Left lung (tissue), 10 donors: ENCODE data around the gene CENPS. TPM values are rescaled to one million over a fixed set of nuclear protein-coding genes. Genes with fewer than 3 reads are reported as not detected.
"Not testable (repeated sequence)": the region's sequence is repeated elsewhere in the genome, so short reads cannot be mapped to it uniquely, and the experiment has no call there.

ENCODE experiments used
- ATAC-seq: fragments of 200-7000 bp; cut with Tn5 transposase; one replicate; pipeline ENCODE4 v1.9.1; 2020; ENCODE audit warnings: moderate library complexity
- DNase-seq, 4 donors: peaks; one replicate each; pipeline ENCODE4 v3.0.0-alpha.2; 2013 to 2020
- H3K27ac ChIP-seq, 2 donors: fragments of 200-600 bp; sonication (generic) in 1 of 2; one replicate each; pipeline versions ENCODE4 v1.5.0 to v1.8.0; 2020 to 2021
- H3K27me3 ChIP-seq, 2 donors: fragments of 200-600 bp; sonication (generic) in 1 of 2; one replicate each; pipeline versions ENCODE4 v1.5.0 to v1.8.0; 2020 to 2021
- H3K36me3 ChIP-seq, 2 donors: fragments of 200-600 bp; sonication (generic) in 1 of 2; one replicate each; pipeline versions ENCODE4 v1.5.0 to v1.8.0; 2020 to 2021
- H3K4me1 ChIP-seq, 2 donors: fragments of 200-600 bp; one replicate each; pipeline ENCODE4 v1.8.0; 2021
- H3K4me3 ChIP-seq, 2 donors: fragments of 200-600 bp; sonication (generic) in 1 of 2; one replicate each; pipeline versions ENCODE4 v1.5.0 to v1.8.0; 2020 to 2021; ENCODE audit warnings: mild to moderate bottlenecking in 1 of 2
- H3K9me3 ChIP-seq, 2 donors: fragments of 200-600 bp; sonication (generic) in 1 of 2; one replicate each; pipeline versions ENCODE4 v1.5.0 to v1.8.0; 2020 to 2021
- CTCF ChIP-seq, 2 donors: fragments of 200-600 bp; sonication (generic) in 1 of 2; IDR thresholded peaks; one replicate each; pipeline versions ENCODE4 v1.5.0 to v1.8.0; 2021; ENCODE audit warnings: antibody characterized with exemption in 2 of 2
- intact Hi-C, 2 donors: fragments of 100-400 bp; cut with DNase I; formaldehyde crosslinking; loops; one replicate each; pipeline versions ENCODE4 v1.11.2 to v1.14.2; 2022
- polyA plus RNA-seq, 6 donors: library from polyadenylated mRNA; unstranded; fragments of 120-200 nt; gene quantifications; one replicate each; pipeline ENCODE4 v1.2.1, GENCODE V29; 2013; ENCODE audit not compliant: insufficient read length in 6 of 6
- total RNA-seq, 2 donors: library from RNA; stranded (reverse); fragmentation: NEBNext Ultra II Directional; extraction: Animal tissue kit (Norgen Biotek cat#: 25700); gene quantifications; one replicate each; pipeline ENCODE4 v1.2.1, GENCODE V29; 2021
- donor health status: DM: no; HTN: yes; CAD: no.
- donor health status: DM: no; HTN: no; CAD: no.

Gene CENPS
- total and polyA plus RNA-seq, 8 donors = 13.5 to 23.1 (median 20.9) TPM

- Histone ChIP-seq H3K4me1 (peaks cover 0 to 58% of the 10 kb centered on the region in 2 donors), H3K9me3 (no peaks in the 10 kb centered on the region), H3K36me3 (peaks cover 0 to 42% of the 10 kb centered on the region in 2 donors), H3K27me3 (no peaks in the 10 kb centered on the region), H3K4me3 (peak overlapping the region; percentile 72 to 84), H3K27ac (peak overlapping the region; percentile 91 to 97)
- intact Hi-C loops = no loop called here
- DNase-seq (no peak), ATAC-seq (no peak)
- no peak for TF ChIP-seq CTCF (IDR thresholded peaks at IDR 0.05)
Observed at GRCh38 chr1:10400013-10400412, 30.2 kb upstream of the CENPS start.

GRCh38 chr1:10401281-10401680 is 29.0 kb upstream of the CENPS start:
- ATAC-seq (no peak), DNase-seq (no peak)
- Histone ChIP-seq H3K9me3 (no peaks in the 10 kb centered on the region), H3K4me1 (peaks cover 0 to 58% of the 10 kb centered on the region in 2 donors), H3K36me3 (peaks cover 0 to 53% of the 10 kb centered on the region in 2 donors), H3K27me3 (no peaks in the 10 kb centered on the region), H3K27ac (peak overlapping the region in 1 of 2 donors; percentile 97), H3K4me3 (peak overlapping the region in 1 of 2 donors; percentile 84)
- no peak for TF ChIP-seq CTCF (IDR thresholded peaks at IDR 0.05)
- intact Hi-C loops = no loop called here

- H3K4me3 ChIP-seq = no peak overlapping the region
- no peak overlapping the region for H3K27ac ChIP-seq
- H3K4me1 ChIP-seq = peaks cover 0 to 50% of the 10 kb centered on the region in 2 donors
- ATAC-seq (no peak), DNase-seq (no peak)
- no peaks in the 10 kb centered on the region for H3K9me3 ChIP-seq
- H3K27me3 ChIP-seq = no peaks in the 10 kb centered on the region
- H3K36me3 ChIP-seq = peaks cover 0 to 69% of the 10 kb centered on the region in 2 donors
- intact Hi-C loops = no loop called here
- no peak for TF ChIP-seq CTCF (IDR thresholded peaks at IDR 0.05)
Observed at GRCh38 chr1:10402729-10403274, 27.4 kb upstream of the CENPS start.

GRCh38 chr1:10407201-10407600 is 23.0 kb upstream of the CENPS start:
- no peak for TF ChIP-seq CTCF (IDR thresholded peaks at IDR 0.05)
- DNase-seq (no peak), ATAC-seq (no peak)
- Histone ChIP-seq H3K27me3 (no peaks in the 10 kb centered on the region), H3K9me3 (no peaks in the 10 kb centered on the region), H3K4me1 (peaks cover 0 to 17% of the 10 kb centered on the region in 2 donors), H3K27ac (peak overlapping the region in 1 of 2 donors; percentile 18), H3K36me3 (peaks cover 0 to 99% of the 10 kb centered on the region in 2 donors), H3K4me3 (no peak overlapping the region)
- intact Hi-C loops = no loop called here

- H3K36me3 ChIP-seq = peaks cover 0 to 99% of the 10 kb centered on the region in 2 donors
- H3K9me3 ChIP-seq = no peaks in the 10 kb centered on the region
- DNase-seq = peak in 1 of 4 donors; percentile 43
- peak overlapping the region in 1 of 2 donors; percentile 12 for H3K4me3 ChIP-seq
- H3K4me1 ChIP-seq = peaks cover 0 to 30% of the 10 kb centered on the region in 2 donors
- intact Hi-C loops = no loop called here
- no peaks in the 10 kb centered on the region for H3K27me3 ChIP-seq
- TF ChIP-seq CTCF (IDR thresholded peaks at IDR 0.05) = no peak
- peak; percentile 83 for ATAC-seq
- H3K27ac ChIP-seq = peak overlapping the region; percentile 22 to 82
Observed at GRCh38 chr1:10415211-10415930, 14.9 kb upstream of the CENPS start.

- DNase-seq, H3K9me3 ChIP-seq, H3K27me3 ChIP-seq, ATAC-seq, intact Hi-C loops, H3K4me3 ChIP-seq: not testable (repeated sequence)
- H3K36me3 ChIP-seq = peaks cover 0 to 99% of the 10 kb centered on the region in 2 donors
- H3K4me1 ChIP-seq = peaks cover 0 to 30% of the 10 kb centered on the region in 2 donors
- H3K27ac ChIP-seq = peak overlapping the region in 1 of 2 donors; percentile 82
Observed at GRCh38 chr1:10415967-10416366, 14.3 kb upstream of the CENPS start.

GRCh38 chr1:10418741-10419140 is 11.5 kb upstream of the CENPS start:
- DNase-seq, intact Hi-C loops, ATAC-seq, H3K4me3 ChIP-seq, H3K9me3 ChIP-seq, H3K27me3 ChIP-seq, H3K27ac ChIP-seq: not testable (repeated sequence)
- Histone ChIP-seq H3K4me1 (peaks cover 0 to 20% of the 10 kb centered on the region in 2 donors), H3K36me3 (peaks cover 0 to 81% of the 10 kb centered on the region in 2 donors)
